ENCODE results near the gene CNTN1. TPM values are rescaled to one million over a fixed set of nuclear protein-coding genes. Genes with fewer than 3 reads are reported as not detected.

CNTN1 gene
- total and polyA plus RNA-seq, 2 of the 8 experiments (the other 6 are each of a cell fraction or from before 2014, with no cell fraction given): 7.2 to 21.8 TPM

DNA sequence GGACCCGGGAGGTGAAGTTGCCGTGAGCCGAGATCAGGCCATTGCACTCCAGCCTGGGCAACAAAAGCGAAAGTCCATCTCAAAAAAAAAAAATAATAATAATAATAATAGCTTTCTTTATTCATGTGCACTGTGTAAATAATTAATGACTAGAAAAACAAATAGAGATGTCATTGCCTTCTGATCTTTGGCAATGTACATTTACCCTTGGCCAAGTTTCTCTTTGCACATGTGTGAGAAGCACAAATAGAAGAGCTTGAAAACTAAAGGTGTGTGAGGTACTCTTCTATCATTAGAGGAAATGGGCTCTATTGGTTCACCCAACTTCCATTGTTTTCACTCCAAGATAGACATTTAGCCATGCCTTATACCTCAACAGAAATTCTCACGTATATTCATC lies 325.8 kb downstream of the CNTN1 start:
- Histone ChIP-seq H3K4ac (replicated peaks; ENCODE audit: insufficient read length, low read depth, low read length) (no peak overlapping the region), H2BK20ac (ENCODE audit: low read length) (no peak overlapping the region), H2BK120ac (replicated peaks; ENCODE audit: low read depth, low read length) (no peak overlapping the region), H3K27ac (ENCODE audit: low read depth, low read length) (no peak overlapping the region), H3K14ac (ENCODE audit: insufficient read length) (no peak overlapping the region), H3K4me3 (ENCODE audit: extremely low read depth in 1 of 4, insufficient read depth in 2 of 4, low read depth in 3 of 4, low read length in 4 of 4) (no peak overlapping the region), H3K4me1 (replicated peaks in 1 of 4; ENCODE audit: control insufficient read depth in 3 of 4, insufficient read depth in 4 of 4, low read length in 3 of 4) (no peaks in the 10 kb centered on the region), H3K79me2 (ENCODE audit: control insufficient read depth in 1 of 2, insufficient read depth in 2 of 2, low read length in 2 of 2) (no peaks in the 10 kb centered on the region), H3K36me3 (ENCODE audit: control insufficient read depth in 2 of 4, insufficient read depth in 4 of 4, low read length in 3 of 4) (no peaks in the 10 kb centered on the region), H4K20me1 (replicated peaks in 1 of 2; ENCODE audit: control insufficient read depth in 1 of 2, insufficient read depth in 2 of 2, low read length in 2 of 2) (no peaks in the 10 kb centered on the region), H3K9me3 (ENCODE audit: insufficient read depth in 2 of 2, low read depth in 1 of 2, low read length in 1 of 2) (no peaks in the 10 kb centered on the region), H2AK5ac (ENCODE audit: low read depth, low read length) (no peak overlapping the region), H2BK12ac (ENCODE audit: low read depth, low read length) (no peak overlapping the region), H3K9ac (replicated peaks in 1 of 4; ENCODE audit: extremely low read depth in 1 of 4, low read depth in 3 of 4, low read length in 3 of 4) (no peak overlapping the region), H3K56ac (replicated peaks; ENCODE audit: insufficient read length, low read depth, low read length) (no peak overlapping the region), H3K79me1 (ENCODE audit: low read depth, low read length) (no peaks in the 10 kb centered on the region), H4K8ac (ENCODE audit: extremely low read depth, insufficient read depth, low read length) (no peak overlapping the region), H3K18ac (ENCODE audit: extremely low read depth, low read length) (no peak overlapping the region), H3K23me2 (ENCODE audit: low read depth, low read length) (no peaks in the 10 kb centered on the region), H2BK5ac (ENCODE audit: low read depth, low read length) (no peak overlapping the region), H4K91ac (replicated peaks; ENCODE audit: insufficient read length, low read length) (no peak overlapping the region), H2BK15ac (ENCODE audit: low read length) (no peak overlapping the region), H3K23ac (ENCODE audit: insufficient read length) (no peak overlapping the region), H3K4me2 (ENCODE audit: insufficient read depth in 1 of 2, low read depth in 2 of 2, low read length in 2 of 2) (no peak overlapping the region), H3K27me3 (replicated peaks in 1 of 4; ENCODE audit: control insufficient read depth in 3 of 4, extremely low read depth in 1 of 4, insufficient read depth in 3 of 4, low read length in 3 of 4) (no peaks in the 10 kb centered on the region), H4K5ac (ENCODE audit: insufficient read length, low read depth, low read length) (no peak overlapping the region), H2AFZ (ENCODE audit: low read length) (no peak overlapping the region)
- POLR2A ChIA-PET (ENCODE audit: partially characterized antibody): no interaction called here
- 91% methylated on average over 5 of the region's 5 CpGs; no CpG with 5 or more reads in 1 of the 2 experiments for WGBS, 2 experiments (ENCODE audit: extremely low coverage in 1 of 2, insufficient coverage in 1 of 2, insufficient read length in 1 of 2, insufficient replicate concordance in 2 of 2, low coverage in 1 of 2, low lambda C conversion rate in 2 of 2, missing lambda C conversion rate in 1 of 2)
- FAIRE-seq: no peak
- DNase-seq (ENCODE audit: low read depth in 1 of 2, low spot score in 2 of 2): no peak
- CTCF ChIA-PET (ENCODE audit: partially characterized antibody): no interaction called here
- TF ChIP-seq CHD1 (IDR thresholded peaks at IDR 0.05; ENCODE audit: low read depth, low read length): no peak
- no peak for TF ChIP-seq HDAC6 (IDR thresholded peaks at IDR 0.05; ENCODE audit: low read depth, low read length)
- no peak for TF ChIP-seq SRF (IDR thresholded peaks at IDR 0.05; ENCODE audit: low read depth, low read length)
- TF ChIP-seq, protein P1, sequence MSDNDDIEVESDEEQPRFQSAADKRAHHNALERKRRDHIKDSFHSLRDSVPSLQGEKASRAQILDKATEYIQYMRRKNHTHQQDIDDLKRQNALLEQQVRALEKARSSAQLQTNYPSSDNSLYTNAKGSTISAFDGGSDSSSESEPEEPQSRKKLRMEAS (IDR thresholded peaks at IDR 0.05): no peak

Data from H1 (cell line).